MM.1S (cell line): ENCODE measurements around the gene TMEM218.
"Not testable (repeated sequence)": the region's sequence is repeated elsewhere in the genome, so short reads cannot be mapped to it uniquely, and the experiment has no call there.

ENCODE experiments used
- DNase-seq: peaks from one replicate; pipeline ENCODE4 v3.0.0-alpha.2; 2015
- H2AFZ ChIP-seq: fragments of 300-600 bp; sonication (generic); 2 replicates; pipeline ENCODE4 v1.6.0; 2016; ENCODE audit warnings: antibody characterized with exemption, low read length
- H3F3A ChIP-seq: fragments of 300-600 bp; sonication (generic); 2 replicates; pipeline ENCODE4 v1.6.1; 2016; ENCODE audit warnings: mild to moderate bottlenecking, antibody characterized with exemption, low read length, moderate library complexity, mixed read lengths; ENCODE audit not compliant: insufficient read depth
- H3K27ac ChIP-seq: fragments of 300-600 bp; sonication (generic); 2 replicates; pipeline ENCODE4 v1.5.1; 2016; ENCODE audit warnings: mild to moderate bottlenecking, low read length
- H3K27me3 ChIP-seq: fragments of 300-600 bp; sonication (generic); replicated peaks from 2 replicates; pipeline ENCODE4 v1.6.0; 2016; ENCODE audit warnings: low read length; ENCODE audit not compliant: insufficient read depth
- H3K36me3 ChIP-seq: fragments of 300-600 bp; sonication (generic); replicated peaks from 2 replicates; pipeline ENCODE4 v1.6.1; 2016; ENCODE audit warnings: mild to moderate bottlenecking, low read length, mixed read lengths; ENCODE audit not compliant: insufficient read depth
- H3K4me1 ChIP-seq: fragments of 300-600 bp; sonication (generic); 2 replicates; pipeline ENCODE4 v1.6.1; 2016; ENCODE audit warnings: low read length, mixed read lengths
- H3K4me2 ChIP-seq: fragments of 300-600 bp; sonication (generic); 2 replicates; pipeline ENCODE4 v1.6.0; 2016; ENCODE audit warnings: low read depth, low read length
- H3K4me3 ChIP-seq: fragments of 300-600 bp; sonication (generic); 2 replicates; pipeline ENCODE4 v1.5.1; 2016; ENCODE audit warnings: low read length, mixed read lengths
- H3K79me2 ChIP-seq: fragments of 300-600 bp; sonication (generic); 2 replicates; pipeline ENCODE4 v1.6.1; 2016; ENCODE audit warnings: mixed run types, low read length, mixed read lengths
- H3K9ac ChIP-seq: fragments of 300-600 bp; sonication (generic); 2 replicates; pipeline ENCODE4 v1.6.1; 2016; ENCODE audit warnings: low read length, mixed read lengths
- H3K9me2 ChIP-seq: fragments of 300-600 bp; sonication (generic); replicated peaks from 2 replicates; pipeline ENCODE4 v1.6.1; 2016; ENCODE audit warnings: mild to moderate bottlenecking, low read length, mixed read lengths; ENCODE audit not compliant: insufficient read depth
- H3K9me3 ChIP-seq: fragments of 300-600 bp; sonication (generic); replicated peaks from 2 replicates; pipeline ENCODE4 v1.6.1; 2016; ENCODE audit warnings: mild to moderate bottlenecking, low read length, mixed read lengths; ENCODE audit not compliant: insufficient read depth
- H4K20me1 ChIP-seq: fragments of 300-600 bp; sonication (generic); 2 replicates; pipeline ENCODE4 v1.6.1; 2016; ENCODE audit warnings: mild to moderate bottlenecking, low read length, moderate library complexity, mixed read lengths; ENCODE audit not compliant: insufficient read depth
- EZH2 ChIP-seq: fragments of 300-600 bp; sonication (generic); optimal IDR thresholded peaks from 2 replicates; pipeline ENCODE3; 2017; ENCODE audit warnings: low read depth, mild to moderate bottlenecking, antibody characterized with exemption, low read length, mixed read lengths
- EZH2phosphoT487 ChIP-seq: fragments of 300-600 bp; sonication (generic); IDR thresholded peaks from 2 replicates; pipeline ENCODE4 v1.6.1; 2018; ENCODE audit warnings: antibody characterized with exemption, low read length
- TF ChIP-seq, protein P1 (sequence below): fragments of 300-600 bp; sonication (generic); IDR thresholded peaks from 2 replicates; pipeline ENCODE4 v1.5.1; 2016; ENCODE audit warnings: antibody characterized with exemption, low read length, mixed read lengths

Gene TMEM218

DNA sequence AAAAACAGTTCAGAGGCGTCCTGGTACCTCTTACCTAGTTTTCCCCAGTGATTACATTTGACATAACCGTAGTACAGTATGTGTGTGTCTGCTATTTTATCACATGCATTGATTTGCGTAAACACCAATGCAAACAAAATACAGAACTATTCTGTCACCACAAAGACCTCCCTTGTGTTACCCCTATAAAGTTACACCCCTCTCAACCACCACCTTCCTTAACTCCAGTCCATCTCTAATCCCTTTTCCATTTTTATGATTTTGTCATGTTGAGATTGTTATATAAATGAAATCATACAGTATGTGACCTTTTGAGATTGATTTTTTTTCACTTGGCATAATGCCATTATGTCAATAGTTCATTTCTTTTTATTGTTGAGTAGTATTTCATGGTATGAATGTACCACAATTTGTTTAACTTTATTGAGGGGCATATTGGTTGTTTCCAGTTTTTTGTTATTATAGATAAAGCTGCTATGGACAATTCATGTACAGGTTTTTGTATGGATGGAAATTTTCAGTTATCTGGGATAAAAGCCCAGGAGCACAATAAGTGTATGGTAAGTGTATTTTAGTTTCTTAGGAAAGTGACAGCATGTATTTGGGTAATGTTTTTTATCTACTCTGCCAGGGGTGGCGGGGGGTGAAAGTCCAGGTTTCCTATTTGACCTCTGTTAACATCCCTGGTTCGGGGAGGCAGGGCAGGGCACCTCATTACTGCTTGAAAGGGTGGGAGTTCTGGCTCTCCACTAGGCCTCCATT, 54.3 kb downstream of the TMEM218 start:
- Histone ChIP-seq H2AFZ (no peak overlapping the region), H3K79me2 (no peaks in the 10 kb centered on the region), H3K9me3 (no peaks in the 10 kb centered on the region), H3K9me2 (no peaks in the 10 kb centered on the region), H3K4me1 (no peaks in the 10 kb centered on the region), H4K20me1 (no peaks in the 10 kb centered on the region), H3K36me3 (no peaks in the 10 kb centered on the region), H3K4me2 (no peak overlapping the region), H3K27ac (no peak overlapping the region), H3K4me3 (no peak overlapping the region), H3K27me3 (no peaks in the 10 kb centered on the region), H3F3A (0 out of 2 replicates have a peak, but pooled peaks cover 2% of the 10 kb centered on the region), H3K9ac (no peak overlapping the region)
- TF ChIP-seq, protein P1, sequence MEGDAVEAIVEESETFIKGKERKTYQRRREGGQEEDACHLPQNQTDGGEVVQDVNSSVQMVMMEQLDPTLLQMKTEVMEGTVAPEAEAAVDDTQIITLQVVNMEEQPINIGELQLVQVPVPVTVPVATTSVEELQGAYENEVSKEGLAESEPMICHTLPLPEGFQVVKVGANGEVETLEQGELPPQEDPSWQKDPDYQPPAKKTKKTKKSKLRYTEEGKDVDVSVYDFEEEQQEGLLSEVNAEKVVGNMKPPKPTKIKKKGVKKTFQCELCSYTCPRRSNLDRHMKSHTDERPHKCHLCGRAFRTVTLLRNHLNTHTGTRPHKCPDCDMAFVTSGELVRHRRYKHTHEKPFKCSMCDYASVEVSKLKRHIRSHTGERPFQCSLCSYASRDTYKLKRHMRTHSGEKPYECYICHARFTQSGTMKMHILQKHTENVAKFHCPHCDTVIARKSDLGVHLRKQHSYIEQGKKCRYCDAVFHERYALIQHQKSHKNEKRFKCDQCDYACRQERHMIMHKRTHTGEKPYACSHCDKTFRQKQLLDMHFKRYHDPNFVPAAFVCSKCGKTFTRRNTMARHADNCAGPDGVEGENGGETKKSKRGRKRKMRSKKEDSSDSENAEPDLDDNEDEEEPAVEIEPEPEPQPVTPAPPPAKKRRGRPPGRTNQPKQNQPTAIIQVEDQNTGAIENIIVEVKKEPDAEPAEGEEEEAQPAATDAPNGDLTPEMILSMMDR = no peak
- no peak for TF ChIP-seq EZH2
- no peak for TF ChIP-seq EZH2phosphoT487
- no peak for DNase-seq

DNA sequence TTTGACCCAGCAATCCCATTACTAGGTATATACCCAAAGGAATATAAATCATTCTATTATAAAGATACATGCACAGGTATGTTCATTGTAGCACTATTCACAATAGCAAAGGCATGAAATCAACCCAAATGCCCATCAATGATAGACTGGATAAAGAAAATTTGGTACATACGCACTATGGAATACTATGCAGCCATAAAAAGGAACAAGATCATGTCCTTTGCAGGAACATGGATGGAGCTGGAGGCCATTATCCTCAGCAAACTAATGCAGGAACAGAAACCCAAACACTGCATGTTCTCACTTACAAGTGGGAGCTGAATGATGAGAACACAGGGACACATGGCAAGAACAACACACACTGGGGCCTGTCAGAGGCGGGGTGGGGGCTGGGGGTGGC, 55.3 kb downstream of the TMEM218 start:
- not testable (repeated sequence) for H3K9me3 ChIP-seq, H3K4me1 ChIP-seq, H3K79me2 ChIP-seq, DNase-seq, H3K9me2 ChIP-seq, H4K20me1 ChIP-seq, H3K27ac ChIP-seq, H3K9ac ChIP-seq, H3K4me3 ChIP-seq, H3F3A ChIP-seq, H3K27me3 ChIP-seq, H3K4me2 ChIP-seq, H3K36me3 ChIP-seq, H2AFZ ChIP-seq

DNA sequence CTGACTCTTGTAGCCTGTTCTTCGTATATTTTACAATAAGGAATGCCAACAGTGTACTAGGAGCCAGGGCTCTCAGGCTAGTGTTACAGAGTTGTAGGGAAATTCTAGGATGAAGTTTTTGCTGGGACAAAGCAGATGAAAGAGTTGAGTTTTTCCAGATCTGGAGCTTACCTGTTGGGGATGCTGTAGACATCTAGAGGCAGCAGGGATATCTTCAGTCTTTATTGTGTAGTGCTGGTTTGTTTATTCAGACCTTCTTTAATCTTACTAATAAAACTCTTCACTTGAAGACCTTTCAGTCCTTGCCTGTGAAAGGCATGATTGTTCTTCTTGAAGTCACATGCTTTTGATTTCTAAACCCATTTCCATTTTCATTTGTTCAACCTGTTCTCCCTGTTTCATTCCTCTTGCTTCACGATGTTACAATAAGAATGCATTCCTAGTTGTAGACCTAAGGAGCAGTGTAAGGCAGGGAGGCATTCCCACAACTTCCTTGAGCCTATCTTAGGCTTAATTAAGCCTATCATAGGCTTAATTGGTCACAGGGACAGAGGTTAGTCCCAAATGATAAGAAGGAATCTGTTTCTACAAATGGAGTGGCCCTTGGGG, 56.2 kb downstream of the TMEM218 start:
- H3K27ac ChIP-seq = no peak overlapping the region
- H3K4me2 ChIP-seq = no peak overlapping the region
- no peak for DNase-seq
- no peaks in the 10 kb centered on the region for H3K36me3 ChIP-seq
- H2AFZ ChIP-seq = no peak overlapping the region
- H3K4me1 ChIP-seq = no peaks in the 10 kb centered on the region
- no peak overlapping the region for H3K4me3 ChIP-seq
- no peak for TF ChIP-seq EZH2phosphoT487
- no peak for TF ChIP-seq EZH2
- TF ChIP-seq, protein P1 = no peak
- no peaks in the 10 kb centered on the region for H3K27me3 ChIP-seq
- H3F3A ChIP-seq = no peaks in the 10 kb centered on the region
- no peak overlapping the region for H3K9ac ChIP-seq
- H4K20me1 ChIP-seq = no peaks in the 10 kb centered on the region
- no peaks in the 10 kb centered on the region for H3K9me2 ChIP-seq
- no peaks in the 10 kb centered on the region for H3K79me2 ChIP-seq
- no peaks in the 10 kb centered on the region for H3K9me3 ChIP-seq

DNA sequence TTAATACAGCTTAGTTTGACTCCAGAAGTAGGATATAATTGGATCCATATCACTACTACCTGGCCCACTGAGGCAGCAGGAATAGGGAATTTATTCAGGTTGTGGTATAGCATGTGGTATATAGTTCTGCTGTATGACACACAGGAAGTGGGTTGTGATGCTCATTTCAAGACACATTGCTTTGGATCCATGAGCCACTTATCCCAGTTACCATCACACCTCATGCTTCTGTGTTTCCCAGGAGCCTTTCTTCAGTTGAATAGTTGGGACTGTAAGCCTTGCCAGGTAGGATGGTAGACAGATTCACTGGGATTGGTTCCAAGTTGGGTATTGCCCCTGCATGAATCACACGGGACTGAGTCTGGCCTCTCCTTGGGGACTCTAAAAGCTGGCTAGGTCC, 58.3 kb downstream of the TMEM218 start:
- Histone ChIP-seq H3K9me2 (no peaks in the 10 kb centered on the region), H3K9ac (no peak overlapping the region), H3K4me3 (no peak overlapping the region), H4K20me1 (no peaks in the 10 kb centered on the region), H3K36me3 (no peaks in the 10 kb centered on the region), H3K9me3 (no peaks in the 10 kb centered on the region), H2AFZ (no peak overlapping the region), H3K4me2 (no peak overlapping the region), H3F3A (no peaks in the 10 kb centered on the region), H3K27me3 (no peaks in the 10 kb centered on the region), H3K27ac (no peak overlapping the region), H3K79me2 (no peaks in the 10 kb centered on the region), H3K4me1 (no peaks in the 10 kb centered on the region)
- no peak for DNase-seq
- TF ChIP-seq, protein P1 = no peak
- TF ChIP-seq EZH2phosphoT487 (no peak), EZH2 (no peak)
